T-helper 1 cell (primary cell): ENCODE results near the gene POLR3G.

Experiments
- DNase-seq, 5 donors: peaks; one replicate each; pipeline ENCODE4 v3.0.0-alpha.2; 2012 to 2020
- total RNA-seq, 4 donors: gene quantifications; one replicate each; lab custom pipeline; 2026; lab: John Stamatoyannopoulos, UW

POLR3G gene
- total RNA-seq = 1.2 to 2.0 (median 1.7) reads per million in 4 donors

- peak; percentile 84 to 93 (median 90) for DNase-seq
Observed at GRCh38 chr5:90474235-90475107, at the start of gene POLR3G, which contains the start of gene MBLAC2. Gene POLR3G (plus strand): TSS chr5:90474864. CDS start chr5:90485568, 10,704 bp downstream. Gene MBLAC2 (minus strand): TSS chr5:90474771. CDS start chr5:90474292, 479 bp downstream.

GRCh38 chr5:90434116-90434714, 40.4 kb upstream of the POLR3G start:
- DNase-seq = peak in 3 of 5 donors; percentile 10 to 34 (median 17)

- DNase-seq = no peak
Observed at GRCh38 chr5:90437663-90438062, 37.0 kb upstream of the POLR3G start.

- no peak for DNase-seq
Observed at GRCh38 chr5:90438100-90438499, 36.6 kb upstream of the POLR3G start.

GRCh38 chr5:90440644-90441043, 34.0 kb upstream of the POLR3G start:
- no peak for DNase-seq

GRCh38 chr5:90446961-90447360, 27.7 kb upstream of the POLR3G start:
- DNase-seq = no peak

GRCh38 chr5:90461288-90461687, 13.4 kb upstream of the POLR3G start:
- DNase-seq = no peak

GRCh38 chr5:90472783-90473395, 1.8 kb upstream of the POLR3G start:
- DNase-seq = no peak

- peak in 3 of 5 donors; percentile 7 to 21 (median 16) for DNase-seq
Observed at GRCh38 chr5:90473396-90474234, 1.0 kb upstream of the POLR3G start.

- no peak for DNase-seq
Observed at GRCh38 chr5:90475436-90475980, 844 bp downstream of the POLR3G start.

- DNase-seq = no peak
Observed at GRCh38 chr5:90476391-90476790, 1.7 kb downstream of the POLR3G start.

- DNase-seq = no peak
Observed at GRCh38 chr5:90477073-90477472, 2.4 kb downstream of the POLR3G start.

GRCh38 chr5:90477621-90478215, 3.1 kb downstream of the POLR3G start:
- no peak for DNase-seq

GRCh38 chr5:90479611-90480385, 5.1 kb downstream of the POLR3G start:
- DNase-seq = no peak

GRCh38 chr5:90480699-90481098, 6.0 kb downstream of the POLR3G start:
- DNase-seq = no peak

GRCh38 chr5:90483206-90483605, 8.5 kb downstream of the POLR3G start:
- DNase-seq = no peak

GRCh38 chr5:90484540-90484939, 9.9 kb downstream of the POLR3G start:
- DNase-seq = no peak

GRCh38 chr5:90488791-90489190, 14.1 kb downstream of the POLR3G start:
- no peak for DNase-seq

- no peak for DNase-seq
Observed at GRCh38 chr5:90494043-90494442, 19.4 kb downstream of the POLR3G start.

GRCh38 chr5:90495146-90495545, 20.5 kb downstream of the POLR3G start:
- DNase-seq = no peak

GRCh38 chr5:90503596-90503995, 28.9 kb downstream of the POLR3G start:
- no peak for DNase-seq
